Stimulated activated CD8-positive, alpha-beta memory T cell treated with anti-CD3 and anti-CD28 coated beads, Interleukin-15, amount 100 ng/mL, for 24 hours (primary cell): ENCODE data around the gene PPEF1.
"Not testable (repeated sequence)": the region's sequence is repeated elsewhere in the genome, so short reads cannot be mapped to it uniquely, and the experiment has no call there.

ENCODE experiments used
- DNase-seq: peaks from one replicate; pipeline ENCODE4 v3.0.0-alpha.2; 2020; ENCODE audit warnings: low read depth

PPEF1 gene

DNA sequence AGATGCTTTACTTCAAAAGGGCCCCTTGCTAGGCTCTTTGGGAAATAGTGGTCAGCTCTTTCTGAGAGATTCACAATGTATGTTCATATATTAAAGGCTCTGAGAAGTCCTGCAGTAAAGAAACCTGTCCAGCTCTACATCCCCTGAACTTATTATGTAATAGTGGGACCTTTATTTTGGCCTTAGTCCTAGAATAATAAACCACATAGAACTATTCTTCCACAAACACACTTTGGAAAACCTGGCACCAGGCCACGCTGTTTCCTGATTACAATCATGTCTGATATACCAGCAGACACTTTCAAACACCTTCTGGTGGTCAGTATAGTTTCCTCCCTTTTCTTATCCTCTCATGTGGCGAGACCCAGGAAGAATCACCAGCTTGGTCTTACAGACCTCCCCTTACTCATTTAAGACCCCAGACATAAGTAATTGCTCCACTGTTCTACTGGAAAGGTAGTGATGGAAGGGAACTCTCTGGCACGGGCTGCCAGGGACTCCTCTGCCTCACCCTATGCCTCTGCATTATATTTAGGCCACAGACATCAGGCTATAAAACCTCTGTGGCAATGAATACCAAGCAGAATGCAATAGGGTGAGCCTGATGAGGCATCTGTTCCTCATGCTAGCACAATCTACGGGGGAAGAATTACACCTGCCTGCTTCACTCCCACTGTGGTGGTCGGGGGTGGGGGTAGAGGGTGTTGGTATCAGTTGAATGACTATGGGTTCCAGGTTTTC, 5.7 kb upstream of the PPEF1 start:
- DNase-seq, result no peak

DNA sequence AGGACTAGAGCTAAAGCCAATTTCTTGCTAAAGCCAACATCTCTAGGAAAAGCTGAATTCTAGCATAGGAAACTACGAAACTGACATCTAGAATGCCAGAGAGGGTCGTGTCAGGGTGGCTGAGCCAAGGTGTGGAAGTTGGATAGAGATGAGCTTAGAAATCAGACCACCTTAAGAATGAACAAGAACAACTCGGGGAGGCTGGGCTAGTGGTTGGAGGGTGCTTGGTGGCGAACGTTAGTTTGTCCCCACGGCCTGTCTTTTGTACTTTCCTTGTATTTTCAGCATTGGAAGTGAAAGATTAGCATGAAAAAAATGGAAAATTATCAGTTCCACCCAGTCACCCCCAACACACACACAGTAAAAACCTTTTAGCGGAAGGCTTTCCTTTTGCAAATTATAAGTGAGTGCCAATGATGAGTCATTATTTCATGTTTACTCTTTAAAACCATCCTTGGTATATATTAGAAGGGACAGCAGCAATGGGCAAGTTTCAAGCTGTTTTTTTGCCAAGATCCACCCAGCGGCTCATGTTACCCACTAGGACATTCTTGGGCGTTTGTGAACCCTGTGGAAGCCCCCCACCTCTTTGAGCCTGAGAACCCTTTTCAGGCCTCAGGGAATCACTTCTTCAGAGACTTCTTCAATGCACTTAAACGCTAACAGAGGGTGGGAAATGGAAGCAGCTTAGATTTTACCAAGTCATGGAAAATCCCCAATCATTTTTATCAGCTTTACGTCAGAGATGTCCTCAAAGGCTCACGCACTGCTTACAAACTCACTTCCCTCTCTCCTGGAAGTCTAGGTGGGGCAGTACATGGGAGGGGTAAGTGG, 4.9 kb upstream of the PPEF1 start:
- no peak for DNase-seq

DNA sequence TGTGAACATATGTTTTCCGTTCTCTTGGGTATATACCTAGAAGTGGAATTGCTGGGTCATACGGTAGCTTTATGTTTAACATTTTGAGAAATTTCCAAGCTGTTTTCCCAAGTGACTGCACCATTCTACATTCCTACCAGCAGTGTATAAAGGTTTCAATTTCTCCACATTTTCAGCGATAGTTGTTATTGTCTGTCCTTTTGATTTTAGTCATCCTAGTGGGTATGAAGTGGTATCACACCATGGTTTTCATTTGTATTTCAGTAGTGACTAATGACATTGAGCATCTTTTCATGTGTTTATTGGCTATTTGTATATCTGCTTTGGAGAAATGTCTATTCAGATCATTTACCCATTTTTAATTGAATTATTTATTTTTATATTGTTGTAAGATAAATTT, 2.4 kb downstream of the PPEF1 start:
- no peak for DNase-seq

- no peak for DNase-seq
These were observed 7.5 kb downstream of the PPEF1 start for GRCh38 chrX:18714910-18715309.

DNA sequence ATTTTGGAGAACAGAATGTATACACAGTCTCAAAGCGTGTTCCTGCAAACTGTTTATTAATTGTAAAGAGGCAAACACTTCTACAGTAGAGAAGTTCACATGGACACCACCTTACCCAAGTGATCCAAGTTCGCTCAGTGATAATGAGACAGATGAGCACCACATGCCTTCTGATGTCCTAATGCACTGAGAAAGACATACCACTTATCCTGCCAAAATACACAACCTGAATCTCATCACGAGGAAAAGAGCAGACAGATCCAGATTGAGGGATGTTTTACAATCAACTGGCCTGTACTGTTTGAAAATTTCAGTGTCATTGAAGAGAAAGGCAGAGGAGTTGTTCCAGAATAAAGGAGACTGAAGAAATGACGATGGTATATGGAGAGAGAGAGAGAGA, 12.4 kb downstream of the PPEF1 start:
- no peak for DNase-seq

GRCh38 chrX:18721683-18722499, 14.4 kb downstream of the PPEF1 start:
- DNase-seq, result no peak

GRCh38 chrX:18722500-18723071, 15.1 kb downstream of the PPEF1 start:
- DNase-seq, result no peak

DNA sequence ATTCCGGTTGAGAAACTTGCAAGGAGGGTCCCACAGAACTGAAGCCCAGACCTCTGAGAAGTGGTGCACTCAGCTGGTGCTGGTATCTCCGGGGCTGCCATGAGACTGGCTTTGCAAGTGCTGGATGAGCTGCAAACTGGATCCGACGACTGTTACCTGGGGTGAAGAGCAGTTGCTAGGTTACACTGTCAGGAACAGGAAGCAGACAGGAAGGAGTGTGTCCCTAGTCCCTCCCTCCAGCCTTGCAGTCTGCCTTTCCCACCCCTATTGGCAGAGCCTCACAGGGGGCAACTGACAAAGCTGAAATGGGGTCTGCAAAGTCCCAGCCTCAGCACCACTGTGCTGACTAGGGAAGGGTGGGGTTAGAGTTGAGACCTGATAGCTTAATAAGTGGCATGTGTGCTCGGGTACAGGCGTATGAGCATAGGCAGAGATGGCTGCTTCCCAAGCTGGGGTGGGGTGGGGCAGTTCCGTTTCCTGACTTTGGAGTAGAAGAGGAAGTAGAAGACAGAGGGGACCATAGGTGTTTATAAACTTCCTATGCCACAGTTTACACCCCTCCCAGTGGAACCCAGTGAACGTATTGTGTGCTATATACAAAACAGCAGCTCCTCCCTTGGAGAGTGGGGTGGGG, 18.0 kb downstream of the PPEF1 start:
- DNase-seq, result no peak

GRCh38 chrX:18733287-18733686, 25.8 kb downstream of the PPEF1 start:
- DNase-seq, result no peak

GRCh38 chrX:18739609-18740008, 32.2 kb downstream of the PPEF1 start:
- DNase-seq, result not testable (repeated sequence)

DNA sequence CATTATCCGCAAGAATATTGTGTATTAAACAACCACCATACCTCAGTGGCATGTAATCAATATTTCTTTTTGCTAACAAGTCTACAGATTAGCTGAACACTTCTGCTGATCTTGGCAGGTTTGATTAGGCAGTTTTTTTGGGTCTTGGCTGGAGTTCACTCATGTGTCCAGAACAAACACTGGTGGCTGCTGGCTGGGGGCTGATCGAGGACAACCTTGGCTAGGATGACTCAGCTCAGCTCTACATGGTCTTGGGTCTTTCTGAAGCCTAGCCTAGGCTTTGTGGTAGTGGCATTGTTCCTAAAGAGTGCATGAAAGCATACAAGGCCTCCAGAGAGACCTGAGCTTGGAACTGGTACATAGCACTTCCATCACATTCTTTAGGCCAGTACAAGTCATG, 41.1 kb downstream of the PPEF1 start:
- DNase-seq, result no peak

GRCh38 chrX:18753631-18754030, 46.2 kb downstream of the PPEF1 start:
- no peak for DNase-seq

- no peak for DNase-seq
These were observed 48.2 kb downstream of the PPEF1 start for GRCh38 chrX:18755651-18756050.

GRCh38 chrX:18757956-18758932, 50.8 kb downstream of the PPEF1 start:
- no peak for DNase-seq

GRCh38 chrX:18761750-18762149, 54.3 kb downstream of the PPEF1 start:
- DNase-seq, result no peak

GRCh38 chrX:18763106-18763505, 55.7 kb downstream of the PPEF1 start:
- not testable (repeated sequence) for DNase-seq

GRCh38 chrX:18769364-18769763, 61.9 kb downstream of the PPEF1 start:
- DNase-seq, result no peak

- no peak for DNase-seq
These were observed 62.5 kb downstream of the PPEF1 start for GRCh38 chrX:18769812-18770573.

DNA sequence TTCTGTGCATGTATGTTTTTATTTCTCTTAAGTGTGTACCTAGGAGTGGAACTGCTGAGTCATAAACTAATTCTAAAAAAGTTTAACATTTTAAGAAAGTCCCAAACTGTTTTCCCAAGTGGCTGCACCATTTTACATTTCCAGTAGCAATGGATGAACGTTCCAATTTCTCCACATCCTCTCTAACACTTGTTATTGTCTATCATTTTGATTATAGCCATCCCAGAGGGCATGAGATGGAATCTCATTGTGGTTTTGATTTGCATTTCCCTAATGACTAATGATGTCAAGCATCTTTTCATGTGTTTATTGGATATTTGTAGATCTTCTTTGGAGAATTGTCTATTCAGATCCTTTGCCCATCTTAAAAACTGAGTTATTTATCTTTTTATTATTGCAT, 82.5 kb downstream of the PPEF1 start:
- DNase-seq, result no peak

DNA sequence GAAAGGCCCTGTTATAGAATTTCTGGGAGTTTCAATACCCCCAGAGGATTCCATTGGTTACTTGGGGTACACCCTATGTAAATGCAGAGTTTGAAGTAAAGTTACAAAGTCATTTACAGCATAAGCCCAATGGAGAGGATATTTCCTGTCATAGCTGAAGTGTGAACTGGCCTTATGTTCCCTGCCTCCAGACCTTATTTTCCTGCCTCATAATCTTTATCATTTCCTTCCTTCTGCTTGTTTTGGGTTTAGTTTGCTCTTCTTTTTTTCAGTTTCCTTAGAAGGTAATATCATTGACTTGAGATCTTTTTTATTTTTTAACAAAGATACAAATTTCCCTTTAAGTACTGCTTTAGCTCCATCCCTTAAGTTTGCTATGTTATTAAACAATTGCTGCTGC, 85.4 kb downstream of the PPEF1 start:
- DNase-seq, result no peak
